NCI-H1417 treated with DMSO at 0.1 percent for 48 hours (cell line): ENCODE measurements around the gene TST.

Experiments used
- DNase-seq: peaks from one replicate; lab custom pipeline; 2025; lab: John Stamatoyannopoulos, UW

TST gene

DNA sequence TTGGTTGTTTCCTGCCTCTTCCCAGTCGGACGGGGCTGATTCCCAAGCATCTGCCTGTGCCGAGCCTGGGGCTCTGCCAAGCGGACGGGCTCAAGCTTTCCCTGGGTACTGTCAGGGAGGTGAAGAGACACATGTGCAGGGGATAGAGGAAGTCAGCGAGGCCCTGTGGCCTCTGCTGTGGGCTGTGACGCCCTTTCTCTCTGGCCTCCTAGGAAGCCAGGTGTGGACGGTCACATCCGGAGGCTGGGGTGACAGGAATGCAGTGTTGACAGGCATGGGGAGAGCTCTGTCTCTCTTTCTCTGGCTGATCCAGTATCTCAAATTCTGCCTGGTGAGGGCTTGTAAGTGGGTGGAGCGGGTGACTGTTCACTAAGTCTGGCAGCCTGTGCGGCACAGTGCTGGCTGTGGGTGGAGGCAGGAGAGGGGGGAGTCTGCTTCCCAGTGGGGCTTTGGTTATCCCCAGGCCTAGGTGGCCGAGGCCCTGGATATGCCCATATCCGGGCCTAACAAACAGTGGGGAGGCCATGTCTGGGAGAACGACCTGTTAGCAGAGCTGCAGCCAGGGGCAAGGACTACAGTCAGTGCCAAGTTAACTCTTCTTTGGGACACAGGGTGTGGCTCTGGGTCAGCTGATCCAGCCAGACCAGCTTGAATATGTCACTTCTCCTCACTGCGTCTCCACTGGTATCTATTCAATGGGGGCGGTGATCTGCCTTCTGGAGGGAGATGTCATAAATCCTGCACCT, 34.2 kb upstream of the TST start:
- no peak for DNase-seq

DNA sequence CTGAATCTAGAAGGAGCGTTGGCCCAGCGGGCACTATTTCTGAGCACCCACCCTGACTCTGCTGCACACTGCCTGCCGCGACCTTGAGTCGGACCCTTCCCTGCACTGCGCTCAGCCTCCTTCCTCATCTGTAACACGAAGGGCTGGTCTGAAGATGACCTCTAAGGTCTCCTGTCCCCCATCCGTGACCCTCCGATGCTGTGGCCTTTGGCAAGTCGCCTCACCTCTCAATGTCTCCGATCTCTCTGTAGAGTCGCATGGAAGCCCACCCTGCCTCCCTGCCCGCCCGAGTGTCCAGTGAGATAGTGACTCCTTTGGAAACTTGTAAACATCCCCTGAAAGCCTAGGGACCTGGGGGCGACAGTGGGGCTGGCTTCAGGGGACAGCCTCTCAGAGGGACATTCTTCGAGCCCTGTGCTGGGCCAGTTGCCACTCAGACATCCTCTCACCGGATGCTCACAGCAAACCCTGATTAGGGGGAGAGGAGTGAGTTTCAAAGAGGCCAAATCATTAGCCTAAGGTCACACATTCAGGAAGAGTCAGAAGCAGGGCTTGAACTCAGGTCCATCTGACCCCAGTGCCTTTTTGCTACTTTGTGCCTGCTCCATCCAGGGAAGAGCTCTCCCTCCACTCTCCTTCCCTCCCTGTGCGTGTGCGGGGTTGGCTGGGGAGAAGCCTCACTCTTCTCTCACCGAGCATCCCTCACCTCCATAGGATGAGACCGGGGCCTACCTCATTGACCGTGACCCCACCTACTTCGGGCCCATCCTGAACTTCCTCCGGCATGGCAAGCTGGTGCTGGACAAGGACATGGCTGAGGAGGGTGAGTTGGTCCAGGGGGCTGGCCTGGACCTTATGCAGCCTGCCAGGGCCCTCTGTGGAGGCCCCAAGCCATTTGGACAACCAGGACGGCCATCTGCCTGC, 33.4 kb upstream of the TST start:
- DNase-seq: no peak

DNA sequence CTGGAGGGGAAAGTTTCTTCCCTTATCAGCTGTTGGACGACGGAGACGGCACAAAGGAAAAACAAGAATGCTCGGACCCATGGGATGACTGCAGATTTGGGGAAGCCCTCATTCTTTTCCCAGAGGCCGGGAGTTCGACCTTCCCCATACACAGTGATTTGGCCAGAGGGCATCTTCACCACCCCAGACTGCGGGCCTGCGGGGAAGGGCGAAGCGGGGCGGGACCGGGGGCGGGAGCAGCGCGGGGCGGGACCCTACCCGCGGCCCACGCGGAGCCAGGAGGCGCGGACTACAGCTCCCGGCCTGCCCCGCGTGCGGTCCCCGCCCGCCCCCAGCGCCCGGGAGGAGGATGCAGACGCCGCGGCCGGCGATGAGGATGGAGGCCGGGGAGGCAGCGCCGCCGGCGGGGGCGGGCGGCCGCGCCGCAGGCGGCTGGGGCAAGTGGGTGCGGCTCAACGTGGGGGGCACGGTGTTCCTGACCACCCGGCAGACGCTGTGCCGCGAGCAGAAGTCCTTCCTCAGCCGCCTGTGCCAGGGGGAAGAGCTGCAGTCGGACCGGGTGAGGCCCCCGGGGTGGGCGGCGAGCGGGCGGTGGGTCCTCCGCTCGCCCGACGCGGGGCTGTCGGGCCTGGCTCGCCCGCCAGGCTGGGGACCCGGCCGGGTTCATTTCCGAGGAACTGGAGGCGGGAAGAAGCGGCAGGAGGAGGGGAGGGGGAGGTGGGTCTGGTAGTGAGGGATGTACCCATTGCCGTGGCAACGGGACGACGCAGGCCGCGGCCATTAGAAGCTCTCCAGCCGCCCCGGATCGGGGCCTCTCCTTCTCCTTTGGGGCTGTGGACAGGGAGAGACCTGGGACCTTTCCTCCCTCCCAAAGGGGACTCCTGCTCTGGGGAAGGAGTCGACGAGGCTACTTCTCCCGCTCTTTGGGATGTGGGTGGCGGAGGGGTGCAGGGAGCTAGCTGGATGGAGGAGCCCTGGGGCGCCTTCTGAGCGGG, 32.4 kb upstream of the TST start, which contains the start of gene KCTD17:
TSS of gene KCTD17 (plus strand) at position 352 of the 995 bp plus-strand sequence. CDS start at position 371, 19 bp downstream.
- DNase-seq: no peak

DNA sequence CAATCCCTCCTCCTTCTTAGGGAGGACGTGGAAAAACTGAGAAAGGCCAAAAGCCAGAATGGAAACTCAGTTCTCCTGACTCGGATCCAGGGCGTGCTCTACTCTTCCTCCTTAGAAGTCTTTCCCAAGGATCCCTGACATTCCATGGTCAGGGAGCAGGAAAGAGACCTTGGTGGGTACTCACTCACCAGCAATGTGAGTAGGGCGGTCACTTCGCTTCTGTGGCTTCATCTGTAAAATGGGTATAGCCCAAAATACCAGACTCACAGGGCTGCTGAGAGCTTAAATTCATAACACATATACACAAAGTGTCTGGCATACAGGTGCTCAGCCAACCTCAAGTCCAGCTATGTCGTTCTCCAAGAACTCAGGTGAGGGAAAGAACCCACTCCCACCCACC, 31.7 kb upstream of the TST start:
- no peak for DNase-seq

DNA sequence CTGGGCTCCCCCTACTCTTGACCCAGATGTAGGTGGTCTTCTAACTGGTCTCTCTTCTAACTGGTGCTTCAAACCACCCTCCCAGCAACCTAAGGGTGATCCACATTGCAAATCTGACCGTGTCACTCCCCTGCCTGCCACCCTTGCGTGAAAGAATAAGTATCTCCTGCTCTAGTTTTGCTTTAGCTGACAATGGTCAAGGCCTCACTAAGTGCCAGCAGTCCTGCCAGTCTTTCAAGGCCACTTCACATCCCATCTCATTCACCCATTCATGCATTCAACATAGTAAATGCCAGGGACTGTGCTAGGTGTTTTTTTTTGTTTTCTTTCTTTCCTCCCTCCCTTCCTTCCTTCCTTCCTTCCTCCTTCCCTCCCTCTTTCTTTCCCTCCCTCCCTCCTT, 30.0 kb upstream of the TST start:
- DNase-seq: no peak

DNA sequence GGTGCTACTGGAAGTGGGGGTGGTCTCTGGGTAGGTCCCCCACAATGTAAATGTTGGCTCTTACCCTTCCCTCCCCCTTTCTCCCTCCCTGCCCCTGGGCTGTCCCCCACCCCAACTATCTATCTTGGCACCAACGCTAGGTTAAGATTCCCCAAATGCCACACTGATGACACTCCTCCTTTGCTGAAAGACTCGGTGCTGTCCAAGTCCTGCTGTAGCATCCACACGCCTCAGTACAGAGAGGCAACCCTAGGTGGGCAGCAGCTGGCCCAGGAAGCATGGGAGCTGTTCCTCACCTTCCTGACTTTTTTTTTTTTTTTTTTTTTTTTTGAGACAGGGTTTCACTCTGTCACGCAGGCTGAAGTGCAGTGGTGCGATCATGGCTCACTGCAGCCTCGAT, 28.9 kb upstream of the TST start:
- DNase-seq: no peak

DNA sequence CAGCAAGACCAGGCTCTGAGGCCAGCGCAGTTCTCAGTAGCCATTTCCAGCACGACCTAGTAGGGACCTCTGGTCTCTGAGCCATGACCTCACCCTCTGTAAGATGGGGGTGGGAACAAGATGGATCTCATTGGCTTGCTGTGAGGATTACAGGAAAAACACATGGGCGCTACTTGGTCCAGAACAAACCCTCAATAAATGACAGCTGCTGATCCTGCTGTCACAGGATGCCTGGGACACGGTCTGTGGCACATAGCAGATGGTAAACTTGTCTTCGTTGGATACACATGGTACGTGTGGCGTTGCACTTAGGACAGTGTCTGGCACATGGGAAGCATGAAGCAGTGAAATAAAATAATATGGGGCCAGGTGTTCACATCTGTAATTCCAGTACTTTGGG, 27.8 kb upstream of the TST start:
- no peak for DNase-seq

DNA sequence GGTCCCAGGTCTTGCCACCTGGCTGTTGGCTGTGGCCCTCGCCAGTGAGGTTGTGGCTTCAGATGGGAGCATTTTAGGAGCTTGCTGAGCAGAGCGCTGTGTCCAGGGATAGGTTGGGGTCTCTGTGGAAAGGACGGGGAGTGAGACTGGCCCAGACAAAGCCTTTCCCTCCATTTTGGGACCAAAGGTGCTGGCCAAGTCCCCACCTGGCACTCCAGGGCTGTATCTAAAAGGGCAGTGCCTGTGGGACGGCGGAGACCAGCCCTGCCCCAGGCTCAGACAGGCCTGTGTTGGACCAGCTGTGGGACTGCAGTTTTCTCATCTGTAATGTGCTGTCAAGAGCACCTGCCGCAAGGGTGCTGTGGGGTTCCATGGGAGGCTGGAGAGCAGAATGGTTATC, 27.3 kb upstream of the TST start:
- no peak for DNase-seq

DNA sequence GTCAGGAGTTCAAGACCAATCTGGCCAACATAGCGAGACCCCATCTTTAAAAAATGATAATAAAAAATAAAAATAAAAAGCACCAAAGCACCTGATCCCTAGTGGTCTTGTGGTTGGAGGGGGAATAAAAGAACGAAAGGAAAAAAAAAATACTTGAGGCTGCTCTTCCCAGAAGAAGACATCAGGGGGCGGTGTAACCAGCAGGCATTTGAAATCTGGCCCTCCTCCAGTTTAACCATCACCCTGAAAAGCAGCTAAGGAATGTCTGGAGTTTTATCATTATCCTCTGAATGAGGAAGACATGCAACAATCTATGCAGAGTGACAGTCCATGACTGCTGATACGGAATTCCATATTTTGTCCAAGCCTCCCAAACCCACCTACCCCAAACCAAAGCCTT, 26.7 kb upstream of the TST start:
- no peak for DNase-seq

DNA sequence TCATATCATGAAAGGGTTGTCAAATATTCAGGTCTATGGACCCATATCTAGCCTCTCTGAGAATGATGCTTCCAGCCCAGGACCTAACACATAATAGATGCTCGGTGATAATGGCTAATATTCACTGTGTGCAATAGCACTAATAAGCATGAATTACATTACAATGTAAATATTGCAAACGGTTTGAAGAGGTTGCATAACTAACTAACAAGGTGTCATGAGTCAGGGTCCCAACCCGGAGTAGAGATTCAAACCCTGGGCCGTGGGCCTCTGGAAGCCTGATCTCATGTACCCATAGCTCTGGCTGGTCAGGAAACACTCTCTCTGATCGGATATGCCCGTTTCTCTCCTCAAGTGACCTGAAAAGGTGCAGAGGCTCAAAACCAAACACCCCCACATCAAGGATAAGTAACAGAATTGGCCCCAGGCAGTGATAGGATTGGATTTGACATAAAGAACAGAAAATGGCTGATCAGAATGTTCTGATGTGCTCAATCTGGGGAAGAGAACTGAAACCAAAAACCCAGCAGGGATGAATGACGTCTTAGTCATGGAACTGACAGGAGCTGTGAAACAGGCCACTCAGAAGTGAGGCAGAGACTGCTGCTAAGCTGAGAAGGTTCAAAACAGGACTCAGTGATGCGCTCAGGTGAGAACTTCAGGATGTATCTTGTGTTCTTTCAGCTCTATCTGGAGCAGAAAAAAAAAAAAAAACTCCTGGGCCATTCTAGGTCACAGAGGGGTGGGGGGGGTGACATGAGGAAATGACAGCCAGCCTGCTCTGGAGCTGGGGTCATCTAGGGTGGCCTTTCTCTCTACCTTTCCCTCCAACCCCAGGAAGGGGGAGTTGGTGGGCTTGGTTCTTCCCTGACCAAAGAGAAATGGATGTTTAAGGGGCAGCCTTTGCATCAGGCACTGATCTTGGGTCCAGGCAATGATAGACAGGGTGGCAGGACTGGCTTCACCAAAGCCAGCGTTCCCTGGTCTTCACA, 25.7 kb upstream of the TST start:
- no peak for DNase-seq

DNA sequence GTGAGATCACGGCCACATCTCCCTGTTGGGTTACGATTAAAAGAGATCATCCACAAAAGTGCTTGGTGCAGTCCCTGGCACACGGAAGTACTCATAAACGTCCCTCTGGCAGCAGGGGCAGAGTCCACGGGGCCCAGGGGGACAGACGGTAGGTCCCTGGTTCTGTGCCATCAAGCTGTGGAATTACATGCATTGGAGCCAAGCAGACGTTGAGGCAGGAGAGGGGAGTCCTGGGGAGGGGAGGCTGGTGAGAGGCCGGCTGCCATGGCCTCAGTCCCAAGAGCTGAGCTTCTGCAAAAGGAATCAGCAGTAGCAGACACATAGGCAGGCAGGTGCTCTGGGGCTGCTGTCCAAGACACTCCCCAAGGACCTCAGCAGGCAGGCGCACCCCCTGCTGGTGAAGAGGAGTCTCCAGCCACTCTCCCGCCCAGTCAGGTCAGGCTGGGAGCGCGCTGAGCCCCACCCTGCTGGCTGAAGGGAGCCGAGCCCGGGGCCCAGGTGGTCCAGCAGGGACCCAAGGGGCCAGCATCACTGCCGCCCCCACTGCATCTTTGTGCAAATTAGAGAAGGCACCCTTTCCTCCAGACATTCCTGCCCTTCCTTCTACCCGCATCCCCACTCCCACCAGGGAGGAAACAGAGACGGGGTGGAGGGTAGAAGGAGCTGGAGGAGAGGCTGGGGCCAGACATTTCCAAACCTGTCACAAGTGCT, 24.7 kb upstream of the TST start:
- no peak for DNase-seq

DNA sequence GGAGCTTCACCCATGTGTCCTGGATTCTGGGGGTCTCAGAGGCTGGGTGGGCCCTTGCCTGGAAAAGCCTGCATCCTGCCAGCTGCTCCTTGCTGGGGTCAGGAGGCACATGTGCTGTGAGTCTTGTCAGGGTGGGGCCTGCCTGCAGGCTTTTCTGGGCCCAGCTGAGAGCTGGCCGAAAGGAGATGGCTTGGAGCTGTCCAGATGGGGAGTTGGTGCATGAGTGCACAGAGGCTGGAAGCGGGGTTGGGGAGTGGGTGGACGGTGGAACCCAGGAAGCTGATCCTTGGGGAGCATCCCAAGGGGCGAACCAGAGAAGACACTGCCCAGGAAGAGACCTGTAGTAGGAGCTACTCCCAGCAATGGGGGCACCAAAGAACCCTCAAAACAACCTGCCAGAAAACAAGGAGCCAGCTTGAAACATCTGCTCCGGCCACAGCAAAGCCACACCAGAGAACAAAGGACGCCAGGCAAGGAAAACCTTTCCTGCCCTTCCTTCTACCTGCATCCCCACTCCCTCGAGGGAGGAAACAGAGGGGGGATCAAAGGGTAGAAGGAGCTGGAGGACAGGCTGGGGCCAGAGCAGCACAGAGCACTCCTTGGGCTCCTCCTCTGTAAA, 24.1 kb upstream of the TST start:
- DNase-seq: no peak

DNA sequence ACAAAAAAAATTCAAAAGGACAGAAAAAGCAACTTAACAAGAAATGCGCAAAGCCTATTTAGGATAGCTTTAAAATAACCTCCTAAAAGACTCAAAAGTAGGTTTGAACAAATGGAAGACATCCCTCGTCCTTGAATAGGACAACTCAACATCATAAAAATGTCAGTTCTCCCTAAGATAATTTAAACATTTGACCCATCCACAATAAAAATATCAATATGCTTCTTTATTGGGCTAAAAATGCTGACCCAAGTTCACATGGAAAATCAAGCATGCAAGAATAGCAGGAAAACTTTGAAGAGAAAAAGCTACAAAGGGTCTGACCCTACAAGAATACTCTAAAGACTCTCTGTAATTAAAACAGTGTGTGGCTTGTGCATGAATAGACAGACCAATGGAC, 20.2 kb upstream of the TST start:
- DNase-seq: no peak

DNA sequence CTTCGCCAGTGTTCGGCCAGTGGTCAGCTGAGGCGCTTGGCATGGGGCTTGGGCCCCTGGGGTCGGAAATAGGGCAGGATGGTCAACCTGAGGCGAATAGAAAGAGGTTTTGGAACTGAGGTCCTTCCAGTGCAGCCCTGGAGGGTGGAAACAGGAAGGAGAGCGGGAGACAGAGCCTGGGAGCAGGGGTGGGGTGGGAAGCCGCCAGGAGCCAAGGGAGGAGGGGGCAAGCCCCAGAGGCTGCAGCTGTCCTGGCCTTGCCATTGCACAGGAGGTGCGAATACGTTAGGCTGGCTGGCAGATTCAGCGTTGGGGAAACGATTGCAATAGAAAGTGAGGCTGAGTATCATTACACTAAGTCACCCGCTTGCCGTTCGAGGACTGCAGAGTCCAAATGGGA, 18.4 kb upstream of the TST start:
- DNase-seq: no peak

DNA sequence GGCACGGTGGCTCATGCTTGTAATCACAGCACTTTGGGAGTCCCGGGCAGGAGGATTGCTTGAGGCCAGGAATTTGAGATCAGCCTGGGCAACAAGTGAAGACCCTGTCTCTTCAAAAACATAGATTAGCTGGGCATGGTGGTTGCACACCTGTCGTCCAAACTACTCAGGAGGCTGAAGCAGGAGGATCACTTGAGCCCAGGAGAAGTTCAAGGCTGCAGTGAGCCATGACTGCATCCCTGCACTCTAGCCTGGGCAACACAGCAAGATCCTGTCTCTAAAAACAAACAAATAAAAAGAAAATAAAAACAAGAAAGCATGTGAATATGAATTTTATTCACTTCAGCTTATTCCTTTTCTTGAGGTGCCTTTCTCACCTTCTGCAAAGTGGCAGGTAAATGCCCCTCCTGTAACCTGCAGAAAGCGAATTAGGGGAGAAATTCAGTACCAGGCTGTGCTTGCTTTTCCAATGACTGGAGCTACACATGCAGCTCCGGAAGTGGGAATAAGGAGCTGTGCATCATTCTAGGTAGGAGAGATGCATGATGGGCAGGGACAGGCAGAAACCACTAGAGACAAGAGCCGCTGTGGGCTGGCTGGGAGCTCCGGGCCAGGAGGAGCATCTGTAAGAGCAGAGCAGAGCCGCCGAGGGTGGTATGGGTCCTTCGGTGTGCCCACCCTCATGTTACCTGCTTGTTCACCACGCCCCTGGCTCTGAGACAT, 17.6 kb upstream of the TST start:
- DNase-seq: no peak

DNA sequence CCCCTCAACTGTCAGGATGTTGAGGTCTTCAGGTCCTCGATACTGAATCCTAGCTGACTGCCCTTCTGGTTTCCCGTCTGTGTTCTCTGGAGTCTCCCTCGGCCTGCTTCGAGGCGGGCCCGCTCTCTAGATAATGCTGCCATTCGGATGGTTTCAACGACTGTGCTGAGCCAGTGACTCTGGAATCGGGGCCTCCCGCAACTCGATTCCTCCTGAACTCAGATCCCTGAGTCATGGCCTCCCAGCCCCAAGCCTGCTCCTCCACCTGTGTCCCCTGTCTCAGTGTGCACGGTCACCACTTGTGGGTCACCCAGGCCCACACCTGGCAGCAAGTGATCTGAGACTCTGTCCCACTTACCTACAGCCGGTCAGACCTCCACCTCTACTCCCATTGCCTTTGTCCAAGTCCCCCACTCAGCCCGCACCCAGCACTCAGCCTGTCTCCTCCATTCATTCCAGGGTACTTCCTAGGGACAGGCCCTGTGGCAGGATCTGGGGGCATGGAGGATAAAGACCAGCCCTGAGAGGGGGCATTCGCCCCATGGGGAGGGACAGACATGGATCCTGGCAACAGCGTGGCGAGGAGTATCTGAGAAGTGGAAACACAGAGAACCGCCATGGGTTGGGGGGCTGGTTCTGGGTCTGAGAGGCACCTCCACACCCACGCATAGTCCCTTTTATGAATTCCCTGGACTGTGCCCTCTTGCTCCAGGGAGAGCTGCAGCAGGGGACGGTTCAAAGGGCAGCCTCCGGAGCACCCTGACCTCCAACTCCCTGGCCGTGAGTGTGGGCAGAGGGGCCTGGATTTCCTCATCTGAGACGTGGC, 14.6 kb upstream of the TST start:
- DNase-seq: no peak

DNA sequence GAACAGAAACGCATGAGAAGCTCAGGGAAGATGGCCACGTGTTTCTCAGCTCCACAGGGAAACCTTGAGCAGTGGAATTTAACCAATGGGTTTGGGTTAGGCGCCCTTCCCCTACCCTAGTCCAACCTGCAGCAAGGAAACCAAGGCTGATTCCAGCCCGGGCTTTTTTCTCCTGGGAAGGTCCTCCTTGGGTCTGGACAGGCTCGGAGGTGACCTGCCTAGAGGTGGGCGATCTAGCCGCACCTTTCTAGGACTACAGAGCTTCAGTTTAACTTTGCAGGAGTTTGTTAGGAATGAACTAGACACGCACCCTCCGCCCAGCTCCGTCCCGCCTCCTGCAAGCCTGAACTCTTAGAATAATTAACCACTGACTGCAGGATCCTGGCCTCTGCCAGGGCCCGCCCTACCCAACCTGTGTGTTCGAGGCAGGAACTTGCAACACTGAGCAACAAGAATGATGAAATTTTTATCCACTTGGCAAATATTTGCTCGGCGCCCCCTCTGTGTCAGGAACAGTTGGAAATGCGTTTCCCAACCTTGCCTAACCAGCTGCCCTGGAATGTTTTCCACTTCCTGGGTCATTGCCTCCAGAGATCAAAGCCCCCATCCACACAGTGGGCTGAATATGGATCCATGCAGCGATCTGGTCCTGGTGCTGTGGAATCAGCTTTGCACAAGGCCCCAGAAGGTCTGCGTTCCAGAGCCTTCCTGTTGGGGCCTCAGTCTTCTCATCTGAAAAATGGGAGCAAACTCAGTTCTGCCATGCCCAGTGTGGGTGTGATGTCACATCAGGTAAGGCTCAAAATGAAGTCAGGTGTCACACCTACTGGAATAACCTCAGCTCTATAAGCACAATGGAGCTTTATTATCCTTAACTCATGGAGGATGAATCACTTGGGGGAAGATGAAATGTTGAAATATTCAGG, 13.6 kb upstream of the TST start:
- DNase-seq: no peak
